ENCODE results near the gene SGCA.

GRCh38 chr17:50127697-50128361 lies 38.0 kb upstream of the SGCA start:
- TF ChIP-seq ZNF451 (CRISPR knock-in tag; IDR thresholded peaks at IDR 0.05) (no peak), CTCF (CRISPR knock-in tag; IDR thresholded peaks at IDR 0.05) (no peak), HDAC2 (CRISPR knock-in tag; IDR thresholded peaks at IDR 0.05) (no peak), IKZF5 (CRISPR knock-in tag; IDR thresholded peaks at IDR 0.05) (no peak), NR1H2 (CRISPR knock-in tag; IDR thresholded peaks at IDR 0.05; ENCODE audit: borderline replicate concordance, low read depth) (no peak), ZNF687 (CRISPR knock-in tag; IDR thresholded peaks at IDR 0.05) (no peak), NFE2L2 (IDR thresholded peaks at IDR 0.05; ENCODE audit: low read length) (no peak), ZFP1 (CRISPR knock-in tag; IDR thresholded peaks at IDR 0.05) (no peak)
